Keratinocyte (primary cell): ENCODE results near the gene DGKA. TPM values are rescaled to one million over a fixed set of nuclear protein-coding genes. Genes with fewer than 3 reads are reported as not detected.
A peak's percentile ranks its signal among the peaks of the same experiment; 100 is the strongest.

Experiments used
- DNase-seq: peaks from one replicate; pipeline ENCODE4 v3.0.0-alpha.2; 2011; ENCODE audit warnings: low read depth, missing footprints, low spot score
- FAIRE-seq: peaks from 2 replicates; lab custom pipeline; 2011; peaks lifted over from hg19 to GRCh38; lab: Jason Lieb, UNC
- H2AFZ ChIP-seq: 2 replicates; pipeline ENCODE4 v1.6.0; 2012; ENCODE audit warnings: low read length, control low read depth, inconsistent platforms; ENCODE audit not compliant: control insufficient read depth
- H3K27ac ChIP-seq: 2 replicates; pipeline ENCODE4 v1.5.1; 2011; ENCODE audit warnings: low read length; ENCODE audit not compliant: control insufficient read depth, insufficient read depth
- H3K27me3 ChIP-seq: 3 replicates; pipeline ENCODE4 v1.6.0; 2011; ENCODE audit warnings: low read length; ENCODE audit not compliant: control insufficient read depth, insufficient read depth; ENCODE audit errors: extremely low read depth
- H3K36me3 ChIP-seq, 2 experiments: 2 replicates in 1 of 2; 3 replicates in 1 of 2; pipeline ENCODE4 v1.5.1; 2011; ENCODE audit warnings: low read length in 2 of 2, mild to moderate bottlenecking in 1 of 2; ENCODE audit not compliant: control insufficient read depth in 2 of 2, insufficient read depth in 2 of 2; ENCODE audit errors: extremely low read depth in 1 of 2
- H3K4me1 ChIP-seq: 3 replicates; pipeline ENCODE4 v1.5.1; 2011; ENCODE audit warnings: low read length; ENCODE audit not compliant: control insufficient read depth, insufficient read depth; ENCODE audit errors: extremely low read depth
- H3K4me2 ChIP-seq: 3 replicates; pipeline ENCODE4 v1.6.0; 2011; ENCODE audit warnings: low read depth, low read length; ENCODE audit not compliant: control insufficient read depth, insufficient read depth; ENCODE audit errors: extremely low read depth
- H3K4me3 ChIP-seq, 3 experiments: fragments of 200-600 bp in 1 of 3; sonication (generic) in 1 of 3; 2 replicates in 2 of 3; 3 replicates in 1 of 3; pipeline ENCODE4 v1.5.1; 2011 to 2016; ENCODE audit warnings: low read length in 3 of 3, mild to moderate bottlenecking in 3 of 3, control low read depth in 2 of 3, inconsistent platforms in 1 of 3, low read depth in 1 of 3, mixed read lengths in 1 of 3, mixed run types in 1 of 3, moderate library complexity in 1 of 3; ENCODE audit not compliant: control insufficient read depth in 2 of 3, insufficient read depth in 2 of 3; ENCODE audit errors: extremely low read depth in 1 of 3
- H3K79me2 ChIP-seq: 2 replicates; pipeline ENCODE4 v1.6.0; 2012; ENCODE audit warnings: low read length; ENCODE audit not compliant: control insufficient read depth, insufficient read depth
- H3K9ac ChIP-seq: 3 replicates; pipeline ENCODE4 v1.6.0; 2011; ENCODE audit warnings: low read length; ENCODE audit not compliant: control insufficient read depth, insufficient read depth; ENCODE audit errors: extremely low read depth
- H3K9me1 ChIP-seq: 3 replicates; pipeline ENCODE4 v1.6.0; 2011; ENCODE audit warnings: low read length; ENCODE audit not compliant: control insufficient read depth, insufficient read depth; ENCODE audit errors: extremely low read depth
- H3K9me3 ChIP-seq: 2 replicates; pipeline ENCODE4 v1.5.1; 2012; ENCODE audit warnings: low read depth, low read length; ENCODE audit not compliant: control insufficient read depth
- H4K20me1 ChIP-seq: 3 replicates; pipeline ENCODE4 v1.6.0; 2011; ENCODE audit warnings: low read length; ENCODE audit not compliant: control insufficient read depth, insufficient read depth; ENCODE audit errors: extremely low read depth
- CTCF ChIP-seq, 3 experiments: IDR thresholded peaks in 1 of 3; conservative IDR thresholded peaks in 1 of 3; optimal IDR thresholded peaks in 1 of 3; 2 replicates in 2 of 3; 3 replicates in 1 of 3; pipeline versions ENCODE3 to v1.5.1; 2011; ENCODE audit warnings: low read length in 3 of 3, mild to moderate bottlenecking in 3 of 3, moderate library complexity in 2 of 3, control low read depth in 1 of 3, inconsistent platforms in 1 of 3; ENCODE audit not compliant: insufficient read depth in 2 of 3; ENCODE audit errors: extremely low read depth in 1 of 3
- EZH2 ChIP-seq: IDR thresholded peaks from one replicate; pipeline ENCODE4 v1.6.1; 2012; ENCODE audit warnings: inconsistent platforms, mild to moderate bottlenecking, low read length, moderate library complexity
- dilution Hi-C: fragments of 300-500 bp; cut with MboI; formaldehyde crosslinking; loops from one replicate; pipeline ENCODE4 v1.7.0; 2020; ENCODE audit warnings: low sequenced_read_pairs; ENCODE audit not compliant: extremely low pct_ligation_motif_present
- polyA plus RNA-seq, 5 experiments: library from polyadenylated mRNA; depleted of rRNA in 3 of 5; stranded (reverse) in 3 of 5; stranded (forward) in 1 of 5; unstranded in 1 of 5; fragments of >200 nt; gene quantifications; 1 replicate in 1 of 5; 2 replicates in 3 of 5; 3 replicates in 1 of 5; pipeline versions ENCODE4 v1.2.1 to v1.2.3, GENCODE V29; 2011 to 2012; ENCODE audit warnings: missing spikeins in 2 of 5, low read depth in 1 of 5, low replicate concordance in 1 of 5

Gene DGKA
- polyA plus RNA-seq, 1 donor (not counting 4 experiments of a cell fraction or from before 2014, with no cell fraction given): 174 TPM

- H3K27me3 ChIP-seq: no peaks in the 10 kb centered on the region
- FAIRE-seq (no peak), DNase-seq (no peak)
- H3K36me3 ChIP-seq: peaks cover 0 to 22% of the 10 kb centered on the region in 2 experiments
- H3K4me1 ChIP-seq: peaks cover 34% of the 10 kb centered on the region
- H3K9me1 ChIP-seq: no peaks in the 10 kb centered on the region
- peaks cover 28% of the 10 kb centered on the region for H3K79me2 ChIP-seq
- no peak overlapping the region for H3K4me3 ChIP-seq
- H4K20me1 ChIP-seq: no peaks in the 10 kb centered on the region
- TF ChIP-seq EZH2 (no peak), CTCF (optimal IDR thresholded peaks at IDR 0.05 in 1 of 3, IDR thresholded peaks at IDR 0.05 in 1 of 3, conservative IDR thresholded peaks at IDR 0.05 in 1 of 3; ENCODE audit: extremely low read depth in 1 of 3, insufficient read depth in 2 of 3, low read length in 3 of 3) (no peak)
- no peak overlapping the region for H2AFZ ChIP-seq
- H3K4me2 ChIP-seq: no peak overlapping the region
- no peak overlapping the region for H3K27ac ChIP-seq
- dilution Hi-C loops: no loop called here
- no peak overlapping the region for H3K9ac ChIP-seq
- H3K9me3 ChIP-seq: no peaks in the 10 kb centered on the region
These were observed 39.8 kb downstream of the DGKA start for GRCh38 chr12:55970775-55971174.

GRCh38 chr12:55972042-55972441, 41.1 kb downstream of the DGKA start:
- Histone ChIP-seq H3K27ac (peak overlapping the region; percentile 93), H2AFZ (no peak overlapping the region), H3K27me3 (no peaks in the 10 kb centered on the region), H3K4me3 (peak overlapping the region; percentile 50 to 98 (median 78)), H3K36me3 (peaks cover 0 to 27% of the 10 kb centered on the region in 2 experiments), H3K4me2 (peak overlapping the region; percentile 99), H3K9ac (peak overlapping the region; percentile 90), H4K20me1 (peaks cover 1% of the 10 kb centered on the region), H3K9me3 (no peaks in the 10 kb centered on the region), H3K4me1 (peaks cover 34% of the 10 kb centered on the region), H3K79me2 (peaks cover 37% of the 10 kb centered on the region), H3K9me1 (no peaks in the 10 kb centered on the region)
- TF ChIP-seq CTCF (optimal IDR thresholded peaks at IDR 0.05 in 1 of 3, IDR thresholded peaks at IDR 0.05 in 1 of 3, conservative IDR thresholded peaks at IDR 0.05 in 1 of 3; ENCODE audit: extremely low read depth in 1 of 3, insufficient read depth in 2 of 3, low read length in 3 of 3) (no peak), EZH2 (no peak)
- dilution Hi-C loops: no loop called here
- no peak for DNase-seq
- no peak for FAIRE-seq
